Activated T-cell treated with anti-CD3 and anti-CD28 coated beads for 24 hours (primary cell): ENCODE data around the gene SMIM29.
"Not testable (repeated sequence)": the region's sequence is repeated elsewhere in the genome, so short reads cannot be mapped to it uniquely, and the experiment has no call there.

Source experiments
- DNase-seq: peaks from one replicate; pipeline ENCODE4 v3.0.0-alpha.2; 2020; ENCODE audit warnings: low read depth

SMIM29 gene

DNA sequence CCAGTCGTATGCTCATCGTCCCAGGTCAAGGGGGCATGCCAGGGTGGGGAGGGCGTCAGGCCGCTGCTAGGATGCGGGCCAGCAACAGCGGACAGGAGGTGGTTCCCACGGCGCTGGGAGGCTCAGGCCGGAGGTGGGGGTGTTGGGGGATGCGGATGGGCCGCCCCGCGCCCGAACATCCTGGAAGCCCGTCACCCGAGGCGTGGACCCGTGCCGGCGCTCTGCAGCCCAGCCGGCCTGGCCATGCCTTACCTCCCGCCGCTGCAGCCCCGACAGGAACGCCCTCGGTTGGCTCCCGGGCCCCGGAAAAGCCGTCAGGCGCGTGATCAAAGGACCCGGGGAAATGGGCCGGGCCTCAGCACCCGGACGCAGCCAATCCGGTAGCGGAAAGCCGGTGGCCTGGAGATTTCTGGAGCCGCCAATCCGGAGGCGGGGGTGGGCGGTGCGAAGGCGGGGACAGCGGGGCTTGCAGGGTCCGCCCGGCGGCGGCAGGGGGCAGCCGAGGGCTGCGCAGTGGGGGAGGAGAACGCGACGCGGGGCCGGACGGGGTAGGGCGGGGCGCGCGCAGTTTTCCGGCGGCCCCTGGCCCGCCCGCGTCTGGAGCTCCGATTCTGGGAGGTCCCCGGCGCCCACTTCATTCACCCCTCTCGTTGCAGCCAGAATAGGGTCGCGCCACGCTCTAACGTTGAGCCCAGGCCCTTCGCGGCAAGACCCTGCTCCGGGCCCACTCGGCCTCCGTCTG is at the start of gene SMIM29:
Gene SMIM29, minus strand, starts transcription at position 280 of the 742 bp plus-strand sequence. CDS start 1,215 bp downstream, outside the sequence.
- DNase-seq, result peak; percentile 97

DNA sequence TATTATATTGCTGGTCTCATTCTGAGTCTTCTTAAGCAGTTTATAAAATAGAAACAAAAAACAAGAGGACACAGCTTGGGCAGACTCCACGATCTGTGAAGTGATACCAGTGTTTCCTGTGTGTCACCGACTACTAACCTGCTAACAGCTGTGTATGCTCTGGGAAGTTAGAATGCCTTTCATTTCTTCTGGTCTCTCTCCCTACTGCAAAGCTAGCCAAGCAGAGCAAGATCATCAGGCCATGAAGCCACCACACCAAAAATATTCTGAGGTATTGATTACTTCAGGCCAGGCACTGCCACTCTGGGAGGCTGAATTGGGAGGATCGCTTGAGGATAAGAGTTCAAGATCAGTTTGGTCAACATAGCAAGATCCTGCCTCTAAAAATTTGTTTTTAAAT is 46.9 kb upstream of the SMIM29 start:
- DNase-seq, result no peak

DNA sequence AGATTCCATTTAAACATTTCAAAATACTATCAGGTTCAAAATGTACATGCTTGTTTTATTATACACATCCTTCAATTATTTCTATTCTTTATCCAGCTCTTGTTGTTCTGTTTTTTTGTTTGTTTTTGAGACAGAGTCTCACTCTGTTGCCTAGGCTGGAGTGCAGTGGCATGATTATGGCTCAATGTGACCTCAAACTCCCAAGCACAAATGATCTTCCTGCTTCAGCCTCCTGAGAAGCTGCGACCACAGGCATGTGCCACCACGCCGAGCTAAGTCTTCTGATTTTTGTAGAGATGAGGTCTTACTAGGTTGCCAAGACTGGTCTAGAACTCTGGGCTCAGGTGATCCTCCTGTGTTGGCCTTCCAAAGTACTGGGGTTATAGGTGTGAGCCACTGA is 44.1 kb upstream of the SMIM29 start:
- no peak for DNase-seq

DNA sequence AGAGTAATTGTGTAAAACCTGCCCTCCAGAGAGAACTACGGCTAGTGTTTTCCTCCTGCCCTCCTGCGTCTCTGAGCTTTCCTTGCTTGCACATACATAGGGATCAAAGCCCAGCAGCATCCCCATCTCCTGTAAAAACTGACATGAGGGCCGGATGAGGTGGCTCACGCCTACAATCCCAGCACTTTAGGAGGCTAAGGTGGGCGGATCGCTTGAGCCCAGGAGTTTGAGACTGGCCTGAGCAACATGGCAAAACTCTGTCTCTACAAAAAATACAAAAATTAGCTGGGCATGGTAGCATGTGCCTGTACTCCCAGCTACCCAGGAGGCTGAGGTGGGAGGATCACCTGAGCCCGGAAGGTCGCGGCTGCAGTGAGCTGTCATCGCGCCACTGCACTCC is 40.3 kb upstream of the SMIM29 start:
- DNase-seq, result no peak

DNA sequence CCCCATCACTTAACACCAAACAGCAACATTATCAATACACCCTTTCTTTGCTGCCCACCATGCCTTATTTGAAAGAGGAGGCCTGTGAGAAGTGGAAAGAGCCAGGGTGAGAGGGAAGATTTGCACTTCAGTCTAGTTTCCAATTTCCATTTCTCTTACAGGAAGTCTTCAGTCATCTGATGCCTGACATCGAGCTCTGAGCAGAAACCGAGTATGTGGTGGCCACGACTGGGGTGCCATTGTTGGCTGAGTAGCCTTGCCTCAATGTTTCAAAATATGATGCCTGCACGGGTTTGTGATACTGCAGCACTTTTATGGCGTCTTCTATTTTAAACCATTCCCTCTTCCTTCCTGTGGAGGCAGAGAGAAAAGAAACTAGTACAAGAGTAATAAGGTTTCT is 39.8 kb upstream of the SMIM29 start:
- no peak for DNase-seq

DNA sequence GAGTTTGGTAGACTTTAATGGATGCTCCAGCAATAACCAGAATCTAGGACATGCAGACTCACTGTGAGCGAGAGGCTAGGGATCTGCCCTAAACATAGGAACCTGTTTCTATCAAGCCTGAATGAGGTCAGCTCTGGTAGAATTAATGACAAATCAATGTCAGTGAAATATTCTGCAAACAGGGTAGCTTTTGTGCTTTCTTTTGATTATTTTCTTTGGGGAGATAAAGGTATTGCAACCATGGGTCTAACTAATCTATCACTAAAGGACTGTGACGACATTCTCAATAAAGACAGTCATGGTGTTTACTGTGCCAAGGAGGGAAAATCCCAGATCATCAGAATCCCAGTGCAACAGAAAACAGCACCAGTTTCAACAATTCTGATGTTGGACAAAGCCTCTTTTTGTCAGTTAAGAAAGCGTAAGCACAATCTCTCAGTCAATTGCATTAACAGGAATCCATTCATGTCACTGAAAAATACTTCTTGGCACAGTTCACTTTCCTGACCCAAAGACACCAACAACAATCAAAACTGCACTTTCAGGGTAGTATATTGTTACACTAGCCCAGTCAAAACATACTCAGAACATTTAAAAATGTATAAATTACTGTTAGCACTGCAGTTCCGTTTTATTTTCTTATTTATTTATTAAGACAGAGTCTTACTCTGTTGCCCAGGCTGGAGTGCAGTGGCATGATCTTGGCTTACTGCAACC is 36.8 kb upstream of the SMIM29 start:
- no peak for DNase-seq

DNA sequence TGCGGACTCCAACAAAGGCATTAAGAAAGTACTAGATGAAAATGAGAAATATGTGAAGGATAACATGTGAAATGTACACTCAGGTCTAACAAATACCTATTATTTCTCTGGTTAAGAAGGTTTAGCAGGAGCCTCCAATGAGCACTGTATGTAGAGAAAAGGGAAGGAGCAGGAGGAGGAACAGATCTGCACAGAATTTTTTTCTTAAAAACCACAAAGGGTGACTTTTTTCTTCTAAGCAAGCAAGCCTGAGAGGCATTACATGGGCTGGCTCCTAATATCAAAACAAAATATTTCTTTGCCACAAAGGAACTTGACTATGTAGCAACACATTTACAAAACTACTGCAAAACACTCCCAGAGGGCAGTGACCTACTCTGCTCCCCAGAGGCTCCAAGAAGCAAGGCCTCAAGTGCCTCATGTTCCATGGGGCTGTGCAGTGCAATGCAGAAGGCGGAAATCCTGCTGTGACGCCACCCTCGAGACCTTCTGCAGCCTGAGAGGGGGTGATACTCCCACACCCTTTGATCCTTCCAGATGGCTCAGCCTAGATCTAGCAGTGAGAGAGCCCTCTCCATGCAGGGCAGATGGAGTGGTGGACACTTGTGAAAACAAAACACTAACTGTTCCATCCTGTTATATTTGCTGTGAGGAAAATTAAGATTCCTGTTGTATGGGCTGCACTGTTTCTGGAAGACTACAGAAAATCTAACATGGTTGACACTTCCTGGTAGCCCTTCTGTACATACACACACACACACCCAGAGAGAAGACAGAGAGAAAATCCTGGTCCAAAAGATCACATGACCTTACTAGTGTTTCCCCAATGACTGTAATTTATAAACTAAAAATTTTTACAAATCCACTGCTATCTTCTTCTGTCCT is 36.0 kb upstream of the SMIM29 start:
- no peak for DNase-seq

DNA sequence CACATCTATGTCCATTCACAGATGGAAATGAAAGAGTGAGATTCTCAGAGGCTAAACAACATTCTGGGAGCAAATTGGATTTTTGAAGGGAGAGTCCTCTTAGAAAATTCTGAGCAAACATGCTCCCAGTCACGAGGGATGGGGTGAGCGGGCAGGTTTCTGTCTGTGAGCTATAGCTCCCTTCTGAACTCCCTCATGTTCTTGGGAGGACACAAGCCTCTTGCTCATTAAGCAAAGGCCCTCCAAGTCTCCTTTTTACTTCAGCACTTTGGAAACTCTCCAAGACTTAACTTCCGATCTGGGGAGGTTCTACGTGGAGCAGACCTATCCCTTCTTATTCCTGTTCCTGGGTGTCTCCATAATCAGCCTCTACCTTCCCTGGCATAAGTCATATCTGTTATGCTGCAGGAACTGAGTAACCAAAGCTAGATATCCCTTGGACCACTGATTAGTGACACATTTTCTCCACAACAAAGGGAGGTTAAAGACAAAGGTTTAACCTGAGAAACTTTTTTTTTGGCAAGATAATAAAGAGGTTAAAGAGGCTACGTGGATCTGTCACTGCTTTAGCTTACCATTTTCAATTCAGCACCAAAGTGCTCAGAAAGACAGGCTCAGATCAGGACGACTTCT is 33.0 kb upstream of the SMIM29 start:
- no peak for DNase-seq

DNA sequence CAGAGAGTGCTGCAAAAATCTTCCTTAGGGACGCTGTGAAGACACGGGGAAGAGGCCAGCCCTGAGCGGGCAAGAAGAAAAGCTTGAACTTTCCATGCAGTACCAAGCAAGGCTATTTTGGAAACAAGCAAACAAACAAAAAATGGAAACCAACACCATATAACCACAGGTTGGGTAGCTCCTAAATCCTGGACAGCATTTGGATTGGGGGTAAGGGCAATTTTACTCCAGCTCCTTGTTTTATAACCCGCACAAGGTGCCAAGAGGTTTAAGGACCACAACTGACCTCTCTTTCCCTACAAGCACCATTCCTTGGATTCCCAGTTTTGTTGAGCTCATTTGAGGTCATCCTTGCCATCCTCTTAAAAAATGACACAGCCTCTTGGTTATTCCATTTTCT is 31.4 kb upstream of the SMIM29 start:
- no peak for DNase-seq

DNA sequence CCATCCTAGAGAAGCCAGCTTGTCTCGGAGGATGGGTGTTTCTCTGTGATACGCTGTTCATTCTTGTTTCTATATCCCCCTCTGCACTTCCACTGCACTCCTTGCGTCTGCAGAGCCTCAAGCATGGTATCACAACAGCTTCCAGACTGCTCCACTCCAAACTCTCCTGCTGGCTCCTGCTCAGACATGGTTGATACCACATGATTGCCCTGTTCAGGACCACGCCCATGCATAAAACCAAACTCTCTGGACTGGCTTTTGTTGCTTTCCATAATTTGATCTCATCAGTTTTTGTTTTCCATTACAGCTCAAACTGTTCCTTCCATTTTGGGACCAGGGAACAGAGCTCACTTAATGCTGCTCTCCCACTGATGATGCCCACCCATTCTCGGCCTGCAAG is 30.0 kb upstream of the SMIM29 start:
- DNase-seq, result no peak

DNA sequence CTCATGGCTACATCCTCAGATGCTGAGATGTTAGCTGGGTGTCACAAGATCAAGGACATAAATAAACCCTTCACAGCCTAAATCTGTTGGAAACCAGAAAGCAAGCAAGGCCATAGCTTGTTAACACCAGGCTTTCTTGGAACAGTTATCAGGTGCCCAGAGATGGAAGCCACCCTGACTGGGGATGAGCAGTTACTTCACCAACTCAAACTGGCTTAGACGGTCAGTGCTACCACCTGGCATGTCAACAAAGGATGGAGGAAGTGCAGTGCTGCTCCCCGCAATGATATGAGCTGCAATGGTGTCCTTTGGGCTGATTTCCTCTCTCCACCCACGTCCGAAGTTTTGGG is 28.9 kb upstream of the SMIM29 start:
- no peak for DNase-seq

DNA sequence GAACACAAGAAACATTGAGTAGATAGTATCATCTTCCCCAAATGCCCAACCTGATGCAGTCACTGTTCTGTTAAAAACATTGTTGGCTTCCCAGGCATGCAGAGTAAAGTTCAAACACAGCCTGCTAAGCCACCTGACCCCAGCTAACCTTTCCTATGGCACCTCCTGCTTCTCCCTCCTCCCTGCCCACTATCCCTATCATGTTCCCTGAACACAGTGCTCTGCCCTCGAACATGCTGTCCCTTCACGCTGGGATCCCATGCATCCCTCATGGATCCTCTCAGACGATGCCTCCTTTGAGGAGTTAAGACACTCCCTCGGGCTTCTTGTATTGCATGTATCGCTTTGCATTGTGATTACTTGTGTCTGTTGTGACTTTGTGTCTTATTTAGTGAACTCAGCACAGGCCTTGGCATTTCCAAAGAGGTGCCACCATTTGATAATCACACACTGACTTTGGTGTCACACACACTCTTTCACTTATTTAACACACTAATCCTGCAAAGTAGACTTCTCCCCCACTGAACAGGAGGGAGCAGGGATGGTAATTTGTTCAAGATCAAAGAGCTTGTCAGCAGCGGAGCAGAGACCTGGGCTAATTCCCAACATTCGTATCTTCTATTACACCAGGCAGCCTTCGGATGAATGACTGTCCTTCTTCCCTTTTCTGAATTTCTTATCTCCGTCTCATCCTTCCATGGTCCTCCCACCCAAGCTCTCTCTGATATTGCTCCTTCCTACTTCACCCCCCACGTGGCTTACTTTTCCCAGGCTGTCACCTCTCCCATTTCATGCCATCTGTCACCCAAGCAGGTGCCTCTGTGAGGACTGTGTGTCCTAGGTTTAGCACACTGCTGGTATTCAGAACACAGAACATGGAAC is 28.3 kb upstream of the SMIM29 start:
- DNase-seq, result no peak

DNA sequence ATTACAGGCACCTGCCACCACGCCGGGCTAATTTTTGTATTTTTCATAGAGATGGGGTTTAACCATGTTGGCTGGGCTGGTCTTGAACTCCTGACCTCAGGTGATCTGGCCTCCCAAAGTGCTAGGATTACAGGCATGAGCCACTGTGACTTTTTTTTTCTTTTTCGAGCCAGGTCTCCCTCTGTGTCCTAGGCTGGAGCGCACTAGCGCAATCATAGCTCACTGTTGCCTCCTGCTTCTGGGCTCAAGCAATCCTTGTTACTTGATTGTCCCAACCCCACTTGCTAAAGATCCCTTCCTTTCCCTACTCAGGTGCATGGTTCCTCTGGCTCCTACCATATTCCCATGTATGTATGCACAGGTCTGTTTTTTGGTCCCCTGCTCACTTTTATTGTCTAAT is 27.4 kb upstream of the SMIM29 start:
- DNase-seq, result no peak

DNA sequence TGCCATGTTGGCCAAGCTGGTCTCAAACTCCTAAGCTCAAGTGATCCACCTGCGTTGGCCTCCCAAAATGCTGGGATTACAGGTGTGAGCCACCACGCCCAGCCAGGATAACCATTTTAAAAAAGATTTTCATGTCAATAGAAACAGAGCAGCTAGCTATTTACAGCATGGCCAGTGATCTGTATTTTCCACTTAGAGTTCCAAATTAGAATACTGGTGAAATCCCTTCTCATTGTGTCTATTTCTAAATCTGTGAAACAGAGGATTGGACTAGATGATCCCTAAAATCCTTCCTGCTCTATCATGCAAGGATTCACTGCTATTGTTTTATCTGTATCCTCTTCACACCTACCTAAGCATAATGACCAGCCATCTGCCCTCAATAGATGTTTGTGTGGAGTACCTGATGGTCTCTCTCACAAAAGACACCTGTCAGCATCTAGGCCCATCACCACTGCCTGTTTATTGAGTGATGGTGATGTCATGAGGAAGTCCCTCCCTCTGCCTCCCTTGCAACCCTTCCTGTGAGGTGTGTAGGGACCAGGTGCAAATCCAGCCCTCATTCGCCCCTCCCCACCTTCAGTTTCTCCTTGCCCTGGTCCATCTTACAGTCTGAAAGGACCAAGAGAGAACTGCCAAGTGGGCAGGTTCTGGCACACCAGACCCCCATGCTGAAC is 26.5 kb upstream of the SMIM29 start:
- no peak for DNase-seq

DNA sequence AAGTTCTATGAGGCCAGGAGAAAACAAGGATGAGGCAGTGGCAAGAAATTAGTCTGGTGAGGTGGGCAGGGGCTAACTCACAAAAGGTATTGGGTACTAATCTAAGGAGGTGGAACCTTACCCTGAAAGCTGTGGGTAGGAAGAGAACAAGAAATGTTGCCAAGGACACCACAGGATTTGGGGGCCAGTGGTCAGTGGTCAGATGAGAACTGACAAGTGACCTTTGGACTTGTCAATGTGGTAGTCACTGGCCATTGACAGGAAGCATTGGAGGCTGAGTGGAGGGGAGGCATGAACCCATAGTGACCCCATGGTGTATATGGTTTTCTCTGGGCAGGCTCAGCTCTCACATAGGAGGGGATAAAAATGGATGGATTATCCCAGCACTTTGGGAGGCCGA is 25.3 kb upstream of the SMIM29 start:
- no peak for DNase-seq

DNA sequence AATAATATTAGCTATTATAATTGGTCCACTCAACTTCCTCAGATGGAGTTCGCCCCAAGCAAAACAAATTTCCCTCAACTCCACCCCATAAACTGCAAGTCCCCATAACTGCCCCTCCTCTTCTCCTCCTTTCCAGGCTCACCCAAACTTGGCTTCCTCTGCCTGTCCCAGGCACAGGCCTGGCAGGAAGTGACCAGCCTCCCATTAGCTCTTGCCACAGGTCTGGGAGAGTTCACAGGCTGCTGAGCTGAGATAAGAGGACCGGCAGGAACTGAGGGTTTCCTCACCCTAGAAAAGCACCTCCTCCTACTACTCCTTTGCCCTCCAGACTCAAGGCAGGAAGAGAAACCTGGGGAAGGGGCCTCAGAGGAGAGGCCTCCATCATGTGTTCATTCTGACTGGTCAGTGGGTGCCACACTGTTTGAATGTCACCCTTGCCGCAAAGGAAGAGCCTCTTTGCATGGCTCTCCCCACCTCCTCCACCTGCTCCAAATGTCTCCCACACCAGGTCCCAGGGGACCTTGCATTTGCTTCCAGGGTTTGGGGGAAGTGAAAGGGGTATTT is 24.5 kb upstream of the SMIM29 start:
- no peak for DNase-seq

DNA sequence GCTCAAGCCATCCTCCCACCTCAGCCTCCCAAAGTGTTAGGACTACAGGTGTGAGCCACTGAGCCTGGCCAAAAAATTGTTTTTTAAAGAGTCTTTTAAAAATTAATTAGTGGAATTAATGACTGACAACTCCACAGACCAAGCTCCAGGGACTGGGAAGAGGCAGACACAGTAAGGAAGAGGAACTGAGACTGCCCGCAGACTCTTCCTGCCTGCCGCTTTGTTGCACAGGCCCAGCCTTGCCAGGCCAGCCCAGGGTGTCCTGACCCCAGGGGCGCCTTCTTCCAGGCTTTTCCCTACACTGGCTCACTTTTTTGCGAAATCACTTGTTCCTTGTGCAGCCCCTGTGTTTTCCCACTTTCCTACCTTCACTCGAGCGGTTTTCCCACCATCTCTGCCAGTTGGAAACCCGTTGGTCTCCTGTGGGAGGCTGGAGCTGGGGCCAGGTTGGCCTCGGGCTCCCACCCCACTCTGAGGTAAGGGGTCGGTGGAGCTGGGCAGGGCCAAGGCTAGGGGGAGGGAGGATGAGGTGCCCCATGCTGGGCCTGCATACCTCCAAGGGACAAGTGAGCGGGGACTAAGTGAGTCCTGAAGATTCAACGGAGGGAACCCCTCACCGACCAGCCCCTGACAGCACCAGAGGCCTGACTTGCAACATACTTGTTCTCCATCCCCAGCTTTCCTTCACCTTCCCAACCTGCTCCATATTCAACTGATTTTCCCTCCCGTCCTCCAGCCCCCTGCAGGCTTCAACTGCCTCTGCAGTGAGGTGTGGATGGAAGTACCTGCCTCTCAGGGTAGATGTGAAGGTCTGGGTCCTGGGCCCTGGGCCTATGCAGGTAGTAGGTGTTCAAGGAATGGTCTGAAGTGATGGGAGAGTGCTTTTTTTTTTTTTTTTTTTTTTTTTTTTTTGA is 23.5 kb upstream of the SMIM29 start:
- DNase-seq, result no peak

DNA sequence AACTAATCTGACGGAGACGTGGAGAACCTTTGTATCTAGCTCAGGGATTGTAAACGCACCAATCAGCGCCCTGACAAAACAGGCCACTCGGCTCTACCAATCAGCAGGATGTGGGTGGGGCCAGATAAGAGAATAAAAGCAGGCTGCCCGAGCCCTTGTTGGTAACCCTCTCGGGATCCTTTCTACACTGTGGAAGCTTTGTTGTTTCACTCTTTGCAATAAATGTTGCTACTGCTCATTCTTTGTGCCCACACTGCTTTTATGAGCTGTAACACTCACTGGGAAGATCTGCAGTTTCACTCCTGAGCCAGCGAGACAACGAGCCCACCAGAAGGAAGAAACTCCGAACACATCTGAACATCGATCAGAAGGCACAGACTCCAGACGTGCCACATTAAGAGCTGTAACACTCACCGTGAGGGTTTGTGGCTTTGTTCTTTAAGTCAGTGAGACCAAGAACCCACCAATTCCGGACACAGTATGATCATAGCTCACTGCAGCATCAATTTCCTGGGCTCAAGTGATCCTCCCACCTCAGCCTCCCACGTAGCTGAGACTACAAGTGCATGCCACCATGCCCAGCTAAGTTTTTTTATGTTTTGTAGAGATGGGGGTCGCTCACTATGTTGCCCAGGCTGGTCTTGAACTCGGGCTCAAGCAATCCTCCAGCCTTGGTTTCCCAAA is 21.0 kb upstream of the SMIM29 start:
- DNase-seq, result not testable (repeated sequence)

DNA sequence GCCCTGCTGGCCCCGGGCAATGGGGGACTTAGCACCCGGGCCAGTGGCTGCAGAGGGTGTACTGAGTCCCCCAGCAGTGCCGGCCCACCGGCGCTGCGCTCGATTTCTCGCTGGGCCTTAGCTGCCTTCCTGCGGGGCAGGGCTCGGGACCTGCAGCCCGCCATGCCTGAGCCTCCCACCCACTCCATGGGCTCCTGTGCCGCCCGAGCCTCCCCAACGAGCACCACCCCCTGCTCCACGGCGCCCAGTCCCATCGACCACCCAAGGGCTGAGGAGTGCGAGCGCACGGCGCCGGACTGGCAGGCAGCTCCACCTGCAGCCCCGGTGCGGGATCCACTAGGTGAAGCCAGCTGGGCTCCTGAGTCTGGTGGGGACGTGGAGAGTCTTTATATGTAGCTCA is 20.3 kb upstream of the SMIM29 start:
- DNase-seq, result not testable (repeated sequence)
